Activated CD4-positive, alpha-beta T cell treated with anti-CD3 and anti-CD28 coated beads, Interleukin-2, Interleukin-4, amounts not matched to agents 100 ng/mL and 50 ng/mL, durations not matched to agents 16 hours and 8 hours (primary cell): Measurements from ENCODE around the gene CD4.

Experiments
- DNase-seq: peaks from one replicate; pipeline ENCODE4 v3.0.0-alpha.2; 2020; ENCODE audit warnings: low spot score

Gene CD4

GRCh38 chr12:6765048-6765633 is 24.2 kb upstream of the CD4 start:
- no peak for DNase-seq

- DNase-seq, result no peak
Observed at GRCh38 chr12:6765634-6766581, 23.4 kb upstream of the CD4 start, which contains the start of gene PTMS. Gene PTMS (plus strand): TSS chr12:6766363. CDS start chr12:6766706, 343 bp downstream.

- DNase-seq, result no peak
Observed at GRCh38 chr12:6766651-6767349, 22.5 kb upstream of the CD4 start.

- DNase-seq, result no peak
Observed at GRCh38 chr12:6767353-6768319, 21.7 kb upstream of the CD4 start.

- DNase-seq, result no peak
Observed at GRCh38 chr12:6768437-6768914, 20.9 kb upstream of the CD4 start.

- DNase-seq, result no peak
Observed at GRCh38 chr12:6768990-6769389, 20.3 kb upstream of the CD4 start.

- no peak for DNase-seq
Observed at GRCh38 chr12:6769666-6770065, 19.7 kb upstream of the CD4 start.

- DNase-seq, result no peak
Observed at GRCh38 chr12:6770094-6770493, 19.2 kb upstream of the CD4 start.

- no peak for DNase-seq
Observed at GRCh38 chr12:6770600-6770999, 18.7 kb upstream of the CD4 start.

- DNase-seq, result no peak
Observed at GRCh38 chr12:6771091-6771495, 18.2 kb upstream of the CD4 start.

GRCh38 chr12:6771509-6772330 is 17.6 kb upstream of the CD4 start:
- no peak for DNase-seq

GRCh38 chr12:6772331-6772695 is 17.0 kb upstream of the CD4 start, which contains the start of gene LAG3:
Gene LAG3 (plus strand): TSS chr12:6772520. CDS start chr12:6772853, 333 bp downstream.
- no peak for DNase-seq

GRCh38 chr12:6772726-6773589 is 16.4 kb upstream of the CD4 start:
- no peak for DNase-seq

GRCh38 chr12:6773590-6774351 is 15.6 kb upstream of the CD4 start:
- DNase-seq, result no peak

- DNase-seq, result no peak
Observed at GRCh38 chr12:6774499-6775062, 14.7 kb upstream of the CD4 start.

GRCh38 chr12:6775185-6776174 is 13.8 kb upstream of the CD4 start:
- DNase-seq, result no peak

- DNase-seq, result no peak
Observed at GRCh38 chr12:6777386-6777785, 11.9 kb upstream of the CD4 start.
